Astrocyte (in vitro differentiated cells and primary cell): Measurements from ENCODE around the gene HPS3.

Source experiments
- EZH2 ChIP-seq: IDR thresholded peaks from 2 replicates; pipeline ENCODE4 v1.6.1; 2012; ENCODE audit warnings: mild to moderate bottlenecking, low read length, inconsistent platforms; ENCODE audit not compliant: insufficient read depth
- TF ChIP-seq, protein P1 (sequence below): IDR thresholded peaks from 2 replicates; pipeline ENCODE4 v1.5.1; 2011; ENCODE audit warnings: low read depth, mild to moderate bottlenecking, inconsistent platforms, low read length, moderate library complexity; ENCODE audit not compliant: insufficient read depth

DNA sequence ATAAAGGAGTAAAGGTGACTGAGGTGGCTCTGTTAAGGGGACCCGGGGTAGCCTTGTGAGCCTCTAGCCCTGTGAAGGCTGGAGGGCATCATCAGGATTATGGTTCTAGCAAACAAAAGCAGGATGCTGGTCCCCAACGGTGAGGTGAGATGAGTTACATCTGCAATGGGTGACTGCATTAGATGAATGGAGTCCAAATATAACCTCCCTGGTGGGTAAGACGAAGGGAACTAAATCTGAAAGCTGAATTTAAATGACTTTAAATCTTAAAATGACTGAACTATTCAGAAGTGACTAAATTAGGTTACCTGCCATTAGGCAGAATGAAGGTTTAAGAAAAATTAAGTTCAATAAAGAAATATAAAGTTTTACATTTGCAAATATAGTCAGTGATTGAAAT lies 38.5 kb upstream of the HPS3 start:
- TF ChIP-seq, protein P1, sequence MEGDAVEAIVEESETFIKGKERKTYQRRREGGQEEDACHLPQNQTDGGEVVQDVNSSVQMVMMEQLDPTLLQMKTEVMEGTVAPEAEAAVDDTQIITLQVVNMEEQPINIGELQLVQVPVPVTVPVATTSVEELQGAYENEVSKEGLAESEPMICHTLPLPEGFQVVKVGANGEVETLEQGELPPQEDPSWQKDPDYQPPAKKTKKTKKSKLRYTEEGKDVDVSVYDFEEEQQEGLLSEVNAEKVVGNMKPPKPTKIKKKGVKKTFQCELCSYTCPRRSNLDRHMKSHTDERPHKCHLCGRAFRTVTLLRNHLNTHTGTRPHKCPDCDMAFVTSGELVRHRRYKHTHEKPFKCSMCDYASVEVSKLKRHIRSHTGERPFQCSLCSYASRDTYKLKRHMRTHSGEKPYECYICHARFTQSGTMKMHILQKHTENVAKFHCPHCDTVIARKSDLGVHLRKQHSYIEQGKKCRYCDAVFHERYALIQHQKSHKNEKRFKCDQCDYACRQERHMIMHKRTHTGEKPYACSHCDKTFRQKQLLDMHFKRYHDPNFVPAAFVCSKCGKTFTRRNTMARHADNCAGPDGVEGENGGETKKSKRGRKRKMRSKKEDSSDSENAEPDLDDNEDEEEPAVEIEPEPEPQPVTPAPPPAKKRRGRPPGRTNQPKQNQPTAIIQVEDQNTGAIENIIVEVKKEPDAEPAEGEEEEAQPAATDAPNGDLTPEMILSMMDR, result no peak
- no peak for TF ChIP-seq EZH2
